ENCODE data around the gene DNASE1L2.

DNA sequence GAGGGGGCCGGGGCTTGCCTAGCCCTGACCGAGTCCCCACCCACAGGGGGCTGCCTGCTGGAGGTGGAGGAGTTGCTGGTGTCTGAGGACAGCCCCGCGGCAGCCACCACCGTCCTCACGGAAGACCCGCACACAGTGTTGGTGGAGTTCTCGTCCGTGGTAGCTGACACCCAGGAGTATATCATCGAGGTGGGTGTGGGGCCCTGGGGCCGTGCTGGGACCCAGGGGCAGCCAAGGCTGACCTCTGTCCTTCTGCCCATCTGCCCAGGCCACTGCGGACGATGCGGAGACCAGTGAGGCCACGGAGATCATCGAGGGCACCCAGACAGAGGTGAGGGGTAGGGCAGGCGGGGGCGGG is 1.5 kb upstream of the DNASE1L2 start:
- TF ChIP-seq, protein P1, sequence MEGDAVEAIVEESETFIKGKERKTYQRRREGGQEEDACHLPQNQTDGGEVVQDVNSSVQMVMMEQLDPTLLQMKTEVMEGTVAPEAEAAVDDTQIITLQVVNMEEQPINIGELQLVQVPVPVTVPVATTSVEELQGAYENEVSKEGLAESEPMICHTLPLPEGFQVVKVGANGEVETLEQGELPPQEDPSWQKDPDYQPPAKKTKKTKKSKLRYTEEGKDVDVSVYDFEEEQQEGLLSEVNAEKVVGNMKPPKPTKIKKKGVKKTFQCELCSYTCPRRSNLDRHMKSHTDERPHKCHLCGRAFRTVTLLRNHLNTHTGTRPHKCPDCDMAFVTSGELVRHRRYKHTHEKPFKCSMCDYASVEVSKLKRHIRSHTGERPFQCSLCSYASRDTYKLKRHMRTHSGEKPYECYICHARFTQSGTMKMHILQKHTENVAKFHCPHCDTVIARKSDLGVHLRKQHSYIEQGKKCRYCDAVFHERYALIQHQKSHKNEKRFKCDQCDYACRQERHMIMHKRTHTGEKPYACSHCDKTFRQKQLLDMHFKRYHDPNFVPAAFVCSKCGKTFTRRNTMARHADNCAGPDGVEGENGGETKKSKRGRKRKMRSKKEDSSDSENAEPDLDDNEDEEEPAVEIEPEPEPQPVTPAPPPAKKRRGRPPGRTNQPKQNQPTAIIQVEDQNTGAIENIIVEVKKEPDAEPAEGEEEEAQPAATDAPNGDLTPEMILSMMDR (conservative IDR thresholded peaks at IDR 0.05): no peak
- no peak for TF ChIP-seq ZFX (IDR thresholded peaks at IDR 0.05)

Data from C4-2B (cell line).